Left forelimb (tissue), 1 donor: ENCODE data around the gene COQ8B.
"Not testable (repeated sequence)": the region's sequence is repeated elsewhere in the genome, so short reads cannot be mapped to it uniquely, and the experiment has no call there.

Experiments used
- DNase-seq: peaks from one replicate; pipeline ENCODE4 v3.0.0-alpha.2; 2018; ENCODE audit warnings: low spot score

COQ8B gene

DNA sequence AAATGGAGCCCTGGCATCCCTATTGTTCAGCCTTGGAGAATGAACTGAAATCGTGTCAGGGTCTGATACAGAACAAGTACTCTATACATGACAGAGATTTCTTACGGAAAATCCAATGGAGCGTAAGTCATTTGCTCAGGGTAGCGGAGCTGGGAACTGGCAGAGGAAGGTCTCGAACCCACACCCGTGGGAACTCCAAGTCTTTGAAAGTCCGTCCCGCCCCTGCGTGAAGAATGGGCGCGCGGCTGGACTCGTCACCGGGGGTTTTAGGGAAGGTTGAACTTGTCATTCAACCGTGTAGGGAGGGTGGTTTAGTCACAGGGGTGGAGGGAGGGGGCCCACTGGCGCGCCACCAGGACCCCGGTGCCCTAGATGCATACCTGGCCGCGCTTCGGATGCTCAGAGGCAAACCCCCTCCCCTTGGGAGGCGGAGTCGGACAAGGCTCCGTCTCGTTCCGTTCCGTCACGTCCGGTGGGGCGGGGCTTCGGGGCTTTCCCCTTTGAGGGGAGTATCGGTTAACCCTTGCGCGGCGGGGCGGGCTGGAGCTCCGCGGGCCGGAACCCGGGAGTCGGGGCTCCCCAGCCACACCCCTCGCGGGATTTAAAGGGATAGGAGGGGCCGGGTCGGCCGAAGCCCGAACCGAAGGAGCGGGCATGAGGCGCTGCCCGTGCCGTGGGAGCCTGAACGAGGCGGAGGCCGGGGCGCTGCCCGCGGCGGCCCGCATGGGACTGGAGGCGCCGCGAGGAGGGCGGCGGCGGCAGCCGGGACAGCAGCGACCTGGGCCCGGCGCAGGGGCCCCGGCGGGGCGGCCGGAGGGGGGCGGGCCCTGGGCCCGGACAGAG lies at the start of gene COQ8B, which contains the start of gene ITPKC:
Gene COQ8B, minus strand, starts transcription at position 405 of the 843 bp plus-strand sequence. CDS start 2,254 bp downstream, outside the sequence.
Gene ITPKC, plus strand, starts transcription at position 631 of the 843 bp plus-strand sequence. Its CDS starts 24 bp downstream, at position 655.
- peak; percentile 100 for DNase-seq

DNA sequence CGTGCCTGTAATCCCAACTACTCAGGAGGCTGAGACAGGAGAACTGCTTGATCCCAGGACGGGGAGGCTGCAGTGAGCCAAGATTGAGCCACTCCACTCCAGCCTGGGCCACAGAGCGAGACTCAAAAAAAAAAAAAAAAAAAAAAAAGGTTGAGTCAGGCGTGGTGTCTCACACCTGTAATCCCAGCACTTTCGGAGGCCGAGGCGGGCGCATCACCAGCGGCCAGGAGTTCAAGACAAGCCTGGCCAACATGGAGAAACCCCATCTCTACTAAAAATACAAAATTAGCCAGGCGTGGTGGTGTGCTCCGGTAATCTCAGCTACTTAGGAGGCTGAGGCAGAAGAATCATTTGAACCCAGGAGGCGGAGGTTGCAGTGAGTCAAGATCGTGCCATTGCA lies 49.7 kb upstream of the COQ8B start:
- DNase-seq: not testable (repeated sequence)

DNA sequence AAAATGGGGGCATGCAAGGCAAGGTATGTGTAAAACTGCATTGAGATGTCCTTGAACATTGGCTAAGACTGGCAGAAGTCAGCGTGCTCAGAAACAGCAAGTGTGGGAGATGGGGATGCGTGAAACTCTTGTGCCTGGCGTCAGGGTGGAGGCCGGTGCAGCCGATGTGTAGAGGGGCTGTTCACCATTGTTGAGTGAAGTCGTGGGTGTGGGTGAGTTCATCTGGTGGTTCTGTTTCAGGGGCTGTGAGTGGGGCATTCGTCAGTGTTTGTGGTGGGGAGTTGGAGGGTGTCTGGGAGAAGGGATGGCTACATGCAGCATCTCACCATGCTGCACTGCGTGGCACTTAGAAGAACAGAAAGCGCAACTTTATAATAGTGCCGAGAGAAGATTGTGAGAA lies 47.3 kb upstream of the COQ8B start:
- DNase-seq: no peak

DNA sequence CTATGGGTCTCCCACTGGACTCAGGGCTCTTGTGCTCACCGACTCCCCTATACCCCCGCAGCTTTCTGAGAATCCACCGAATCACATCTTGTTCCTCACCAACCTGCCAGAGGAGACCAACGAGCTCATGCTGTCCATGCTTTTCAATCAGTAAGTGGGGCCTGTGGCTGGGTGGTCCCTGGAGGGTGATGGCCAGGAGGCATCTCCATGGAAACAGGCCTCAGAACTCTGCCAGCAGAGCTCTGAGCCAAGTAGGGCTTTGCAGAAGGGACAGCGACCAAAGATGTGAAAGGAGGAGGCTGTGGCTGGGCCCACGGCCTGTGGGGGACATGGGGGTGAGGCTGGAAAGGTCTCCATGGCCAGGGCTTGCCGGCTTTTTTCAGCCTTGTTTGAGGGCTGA lies 46.8 kb upstream of the COQ8B start:
- DNase-seq: no peak

DNA sequence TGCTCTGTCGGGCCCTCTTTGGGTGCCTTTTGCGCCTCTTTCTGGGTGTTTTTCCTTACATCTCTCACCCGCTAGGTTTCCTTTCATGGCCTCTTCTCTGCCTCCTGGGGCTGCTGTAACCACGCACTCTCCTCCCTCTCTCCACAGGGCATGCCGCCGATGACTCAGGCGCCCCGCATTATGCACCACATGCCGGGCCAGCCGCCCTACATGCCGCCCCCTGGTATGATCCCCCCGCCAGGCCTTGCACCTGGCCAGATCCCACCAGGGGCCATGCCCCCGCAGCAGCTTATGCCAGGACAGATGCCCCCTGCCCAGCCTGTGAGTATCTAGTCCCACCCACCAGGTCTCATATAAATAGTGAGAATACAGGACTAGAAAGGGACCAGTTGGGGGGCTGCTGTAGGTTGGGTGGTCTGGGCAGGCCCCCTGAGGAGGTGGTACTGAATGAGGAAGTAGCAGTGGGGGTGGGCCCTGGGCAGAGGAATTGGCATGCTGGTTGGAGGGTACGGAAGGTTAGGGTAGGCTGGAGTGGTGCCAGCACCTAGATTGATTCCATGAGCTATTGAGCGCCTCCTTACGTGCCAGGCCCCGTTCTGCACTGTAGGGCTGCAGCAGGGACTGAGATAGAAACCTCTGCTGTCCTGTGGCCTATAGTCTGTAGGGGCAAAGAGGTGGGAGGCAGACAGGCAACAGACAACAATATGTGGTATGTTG lies 46.2 kb upstream of the COQ8B start:
- DNase-seq: no peak

DNA sequence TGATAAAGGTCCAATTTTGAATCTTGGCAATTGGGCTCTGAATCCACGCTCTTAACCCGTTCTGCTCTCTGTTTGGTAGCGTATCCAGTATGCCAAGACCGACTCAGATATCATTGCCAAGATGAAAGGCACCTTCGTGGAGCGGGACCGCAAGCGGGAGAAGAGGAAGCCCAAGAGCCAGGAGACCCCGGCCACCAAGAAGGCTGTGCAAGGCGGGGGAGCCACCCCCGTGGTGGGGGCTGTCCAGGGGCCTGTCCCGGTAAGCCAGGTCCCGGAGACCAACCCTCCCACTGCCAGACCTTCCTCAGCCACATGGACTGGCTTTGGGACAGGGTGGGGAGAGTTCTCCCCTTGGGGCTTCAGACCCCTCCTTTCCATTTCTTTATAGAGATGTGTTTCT lies 42.7 kb upstream of the COQ8B start:
- DNase-seq: no peak

DNA sequence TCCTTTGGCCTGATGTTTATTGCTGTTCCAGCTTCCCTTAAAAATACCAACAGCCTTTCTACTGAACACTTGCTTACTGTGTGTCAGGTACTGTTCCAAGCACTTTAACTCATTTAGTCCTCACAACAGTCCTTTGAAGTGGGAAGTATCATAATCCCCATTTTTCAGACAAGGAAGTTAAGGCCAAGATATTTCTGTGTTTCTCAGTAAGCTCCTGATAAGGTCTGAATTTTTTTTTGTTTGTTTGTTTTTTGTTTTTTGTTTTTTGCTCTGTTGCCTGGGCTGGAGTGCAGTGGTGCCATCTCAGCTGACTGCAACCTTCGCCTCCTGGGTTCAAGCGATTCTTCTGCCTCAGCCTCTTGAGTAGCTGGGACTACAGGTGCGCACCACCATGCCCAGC lies 41.8 kb upstream of the COQ8B start:
- no peak for DNase-seq

DNA sequence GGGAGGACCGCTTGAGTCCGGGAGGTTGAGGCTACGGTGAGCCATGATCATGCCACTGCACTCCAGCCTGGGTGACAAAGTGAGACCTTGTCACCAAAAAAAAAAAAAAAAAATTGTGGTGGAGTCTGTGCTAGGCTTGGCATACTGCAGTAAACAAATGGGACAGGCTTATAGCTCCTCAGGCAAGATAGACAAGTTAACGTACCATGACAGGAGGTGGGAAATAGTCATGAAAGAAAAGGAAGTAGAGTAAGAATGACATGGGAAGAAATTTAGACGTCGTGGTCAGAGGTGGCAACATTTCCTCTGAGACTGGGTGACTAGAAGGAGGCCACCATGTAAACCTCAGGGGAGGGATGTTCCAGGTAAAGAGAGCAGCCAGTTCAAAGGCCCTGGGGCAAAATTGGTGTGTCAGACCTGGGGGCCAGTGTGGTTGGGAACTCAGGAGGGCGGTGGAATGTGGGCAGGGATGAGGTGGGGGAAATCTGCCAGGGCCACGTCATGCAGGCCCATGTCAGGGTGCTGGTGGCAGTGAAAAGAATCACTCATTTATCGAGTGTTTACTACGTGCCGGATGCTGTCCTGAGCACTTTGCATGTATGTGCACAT lies 39.9 kb upstream of the COQ8B start:
- DNase-seq: no peak

DNA sequence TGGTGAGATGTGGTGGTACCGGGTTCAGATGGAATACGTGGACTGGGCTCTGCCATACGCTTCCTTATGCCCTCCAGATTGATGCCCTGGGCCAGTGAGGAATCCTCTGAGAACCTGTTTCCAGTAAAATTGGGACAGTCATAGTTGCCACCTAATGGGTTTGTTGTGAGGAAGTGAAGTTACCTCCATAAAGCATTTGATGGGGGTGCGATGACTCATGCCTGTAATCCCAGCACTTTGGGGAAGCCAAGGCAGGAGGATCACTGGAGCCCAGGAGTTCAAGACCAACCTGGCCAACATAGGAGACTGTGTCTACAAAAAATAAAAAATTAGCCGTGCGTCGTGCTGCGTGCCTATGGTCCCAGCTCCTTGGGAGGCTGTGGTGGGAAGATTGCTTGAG lies 39.1 kb upstream of the COQ8B start:
- DNase-seq: no peak

DNA sequence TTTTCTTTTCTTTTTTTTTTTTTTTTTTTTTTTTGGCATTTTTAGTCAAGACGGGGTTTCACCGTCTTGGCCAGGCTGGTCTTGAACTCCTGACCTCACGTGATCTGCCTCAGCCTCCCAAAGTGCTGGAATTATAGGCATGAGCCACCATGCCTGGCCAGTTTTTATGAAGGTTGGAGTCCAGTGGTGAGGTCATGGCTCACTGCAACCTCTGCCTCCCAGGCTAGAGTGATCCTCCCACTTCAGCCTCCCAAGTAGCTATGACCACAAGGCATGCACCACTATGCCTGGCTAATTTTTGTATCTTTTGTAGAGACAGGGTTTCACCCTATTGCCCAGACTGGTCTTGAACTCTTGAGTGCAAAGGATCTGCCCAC lies 38.5 kb upstream of the COQ8B start:
- no peak for DNase-seq

DNA sequence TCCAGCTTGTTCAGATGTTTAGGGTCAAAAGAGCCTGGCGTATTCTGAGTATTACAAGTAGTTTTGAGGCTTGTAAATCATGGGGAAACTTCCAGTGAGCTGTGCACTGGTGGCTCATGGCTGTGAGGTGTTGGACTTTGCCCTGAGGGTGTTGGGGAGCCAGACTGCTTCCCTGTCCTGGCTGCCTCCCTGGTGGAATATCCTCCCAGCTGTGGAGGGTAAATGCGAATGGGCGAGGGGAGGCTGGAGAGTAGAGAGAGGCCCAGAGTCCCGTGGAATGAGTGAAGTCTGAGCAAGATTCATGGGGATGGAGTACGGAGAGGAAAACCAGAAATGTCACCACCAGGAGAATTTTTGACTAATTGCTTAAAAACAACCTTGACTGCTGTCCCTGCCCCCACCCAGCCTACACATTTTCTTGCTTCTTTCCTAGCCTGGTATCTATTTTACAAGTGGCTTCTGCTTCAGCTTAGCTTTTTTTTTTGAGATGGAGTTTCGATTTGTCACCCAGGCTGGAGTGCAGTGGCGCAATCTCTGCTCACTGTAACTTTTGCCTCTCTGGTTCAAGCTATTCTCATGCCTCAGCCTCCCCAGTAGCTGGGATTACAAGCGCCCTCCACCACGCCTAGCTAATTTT lies 38.0 kb upstream of the COQ8B start:
- DNase-seq: no peak

DNA sequence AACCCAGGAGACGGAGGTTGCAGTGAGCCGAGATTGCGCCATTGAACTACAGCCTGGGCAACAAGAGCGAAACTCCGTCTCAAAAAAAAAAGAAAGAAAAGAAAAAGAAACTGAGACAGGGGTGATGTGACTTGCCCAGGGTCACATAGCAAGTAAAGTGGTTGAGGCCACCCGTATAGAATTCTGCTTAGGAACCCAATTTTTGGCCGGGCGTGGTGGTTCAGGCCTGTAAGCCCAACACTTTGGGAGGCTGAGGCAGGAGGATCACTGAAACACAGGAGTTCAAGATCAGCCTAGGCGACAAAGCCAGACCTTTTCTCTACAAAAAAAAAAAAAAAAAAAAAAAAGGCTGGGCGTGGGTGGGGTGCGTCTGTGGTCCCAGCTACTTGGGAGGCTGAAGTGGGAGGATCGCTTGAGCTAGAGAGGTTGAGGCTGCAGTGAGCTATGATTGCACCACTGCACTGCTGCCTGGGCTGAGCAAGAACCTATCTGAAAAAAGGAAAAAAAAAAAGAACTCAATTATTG lies 35.6 kb upstream of the COQ8B start:
- no peak for DNase-seq

DNA sequence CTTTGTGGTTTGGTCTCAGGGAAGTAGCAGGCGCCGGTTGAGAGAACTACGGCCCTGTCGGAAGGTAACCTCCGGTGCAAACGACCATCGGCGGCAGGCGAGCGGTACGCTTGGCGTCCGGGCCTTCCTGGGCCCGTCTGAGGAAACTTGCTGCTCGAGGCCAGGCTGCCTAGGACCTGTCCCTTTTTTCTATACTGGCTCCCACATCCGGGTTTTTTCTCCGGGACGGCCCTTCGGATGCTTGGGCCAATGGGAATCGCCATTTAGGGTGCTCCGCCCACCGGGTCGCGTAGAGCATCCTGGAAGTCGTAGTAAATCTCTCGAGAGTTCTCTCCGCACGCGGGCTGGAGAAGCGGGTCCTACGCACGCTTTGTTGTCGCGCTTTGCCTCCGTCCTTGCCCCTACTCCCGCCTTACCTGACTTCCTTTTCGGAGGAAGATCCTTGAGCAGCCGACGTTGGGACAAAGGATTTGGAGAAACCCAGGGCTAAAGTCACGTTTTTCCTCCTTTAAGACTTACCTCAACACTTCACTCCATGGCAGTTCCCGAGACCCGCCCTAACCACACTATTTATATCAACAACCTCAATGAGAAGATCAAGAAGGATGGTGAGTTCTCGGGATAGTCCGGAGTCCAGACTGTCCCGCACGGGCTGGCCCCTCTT lies 34.3 kb upstream of the COQ8B start, which contains the start of gene SNRPA:
Gene SNRPA, plus strand, starts transcription at position 330 of the 664 bp plus-strand sequence. Its CDS starts 206 bp downstream, at position 536.
- no peak for DNase-seq

DNA sequence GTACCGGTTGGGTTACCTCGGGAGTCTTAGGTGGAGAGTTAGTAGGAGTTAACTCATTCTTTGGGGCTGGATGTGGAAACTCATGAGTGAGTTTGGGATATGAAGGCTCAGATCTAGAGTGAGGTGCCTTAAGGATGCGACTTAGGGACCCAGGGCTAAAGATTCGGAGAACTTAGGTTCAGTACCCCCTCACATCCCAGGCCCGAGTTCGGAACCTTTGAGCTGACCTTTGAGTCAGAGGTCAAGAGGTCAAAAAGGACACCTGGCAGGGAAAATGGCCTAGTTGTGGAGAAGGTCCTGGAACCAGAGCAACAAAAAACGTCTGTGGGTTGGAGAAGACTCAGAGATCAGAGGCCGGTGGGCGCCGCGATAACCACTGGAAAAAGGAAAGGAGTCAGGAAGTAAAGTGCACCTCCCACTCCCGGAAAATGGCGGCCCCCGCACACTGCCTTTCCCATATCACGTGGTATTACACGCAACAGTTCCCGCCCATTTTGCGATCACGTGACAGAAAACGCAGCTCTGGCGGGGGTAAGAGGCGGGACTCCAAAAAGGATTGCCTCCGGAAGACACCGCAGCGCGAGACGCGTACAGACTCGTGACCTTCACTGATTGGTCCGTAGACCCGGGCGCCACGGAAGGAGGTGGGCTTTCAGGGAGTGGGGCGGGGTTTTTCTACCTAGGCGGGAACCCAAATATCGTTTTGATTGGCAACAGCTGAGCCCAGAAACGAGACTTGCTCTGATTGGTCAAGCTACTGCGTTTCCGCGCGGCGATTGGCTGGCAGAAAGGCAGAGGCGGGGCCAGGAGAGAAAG lies 33.6 kb upstream of the COQ8B start, which contains the start of gene ACTMAP:
Gene ACTMAP, minus strand, starts transcription at position 420 of the 816 bp plus-strand sequence. CDS start 674 bp downstream, outside the sequence.
- DNase-seq: peak; percentile 100

DNA sequence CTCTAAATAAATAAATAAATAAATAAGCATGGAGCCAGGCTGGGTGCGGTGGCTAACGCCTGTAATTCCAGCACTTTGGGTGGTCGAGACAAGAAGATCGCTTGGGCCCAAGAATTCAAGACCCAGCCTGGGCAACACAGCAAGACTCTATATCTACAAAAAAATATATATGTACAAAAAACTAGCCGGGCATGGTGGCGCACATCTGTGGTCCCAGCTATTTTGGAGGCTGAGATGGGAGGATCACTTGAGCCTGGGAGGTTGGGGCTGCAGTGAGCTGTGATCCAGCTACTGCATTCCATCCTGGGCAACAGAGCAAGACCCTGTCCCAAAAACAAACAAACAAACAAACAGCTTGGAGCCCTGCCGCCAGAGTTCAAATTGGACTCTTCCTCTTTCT lies 30.9 kb upstream of the COQ8B start:
- DNase-seq: no peak

DNA sequence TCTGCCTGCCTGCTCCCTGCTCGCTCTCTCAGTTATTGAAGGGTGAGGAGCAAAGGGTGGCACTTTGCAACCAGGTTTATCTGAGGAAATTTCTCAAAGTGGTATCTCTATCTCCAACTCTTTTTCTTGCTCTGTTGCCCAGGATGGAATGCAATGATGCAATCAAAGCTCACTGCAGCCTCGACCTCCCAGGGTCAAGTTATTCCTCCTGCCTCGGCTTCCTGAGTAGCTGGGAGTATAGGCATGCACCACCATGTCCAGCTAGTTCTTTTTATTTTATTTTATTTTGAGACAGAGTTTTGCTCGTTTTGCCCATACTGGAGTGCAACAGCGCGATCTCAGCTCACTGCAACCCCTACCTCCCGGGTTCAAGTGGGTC lies 28.7 kb upstream of the COQ8B start:
- no peak for DNase-seq

DNA sequence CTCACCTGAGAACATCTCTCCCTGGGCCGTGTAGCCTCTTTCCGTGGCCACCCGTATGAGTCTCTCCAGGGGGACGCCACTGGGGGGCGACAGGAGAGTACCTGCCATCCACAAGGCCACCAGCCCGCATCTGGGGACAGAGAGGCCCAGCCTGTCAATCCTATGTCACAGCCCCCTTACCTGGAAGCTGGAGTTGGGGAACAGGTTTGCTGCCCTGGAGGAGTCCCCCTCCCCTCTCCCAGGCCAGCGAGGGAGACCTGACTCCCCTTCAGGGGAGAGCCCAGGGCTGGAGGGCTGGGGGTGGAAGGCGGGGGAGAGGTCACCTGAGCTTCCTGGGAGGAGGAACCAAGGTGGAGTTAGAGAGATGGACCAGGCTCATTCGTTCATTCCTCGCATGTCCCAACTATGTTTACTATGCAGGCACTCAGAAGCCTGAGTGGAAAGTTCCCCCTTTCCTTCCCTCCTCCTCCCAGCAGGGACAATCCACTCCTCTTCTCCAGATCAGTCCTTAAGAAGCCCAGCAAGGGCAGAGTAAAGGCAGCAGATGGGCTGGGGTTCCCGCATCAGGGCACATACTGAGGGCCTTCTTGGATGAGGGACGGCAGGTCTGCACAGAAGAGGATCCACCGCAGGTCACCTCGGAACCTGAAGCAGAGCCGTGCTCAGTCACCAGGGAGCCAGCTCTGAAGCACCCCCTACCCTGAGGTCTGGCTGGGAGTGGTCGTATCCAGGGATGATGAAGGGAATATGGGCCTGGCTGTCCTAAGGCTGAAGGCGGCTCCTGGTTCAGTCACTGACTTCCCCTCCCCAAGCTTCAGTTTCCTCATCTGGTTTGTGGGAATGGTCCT lies 28.1 kb upstream of the COQ8B start:
- DNase-seq: no peak

DNA sequence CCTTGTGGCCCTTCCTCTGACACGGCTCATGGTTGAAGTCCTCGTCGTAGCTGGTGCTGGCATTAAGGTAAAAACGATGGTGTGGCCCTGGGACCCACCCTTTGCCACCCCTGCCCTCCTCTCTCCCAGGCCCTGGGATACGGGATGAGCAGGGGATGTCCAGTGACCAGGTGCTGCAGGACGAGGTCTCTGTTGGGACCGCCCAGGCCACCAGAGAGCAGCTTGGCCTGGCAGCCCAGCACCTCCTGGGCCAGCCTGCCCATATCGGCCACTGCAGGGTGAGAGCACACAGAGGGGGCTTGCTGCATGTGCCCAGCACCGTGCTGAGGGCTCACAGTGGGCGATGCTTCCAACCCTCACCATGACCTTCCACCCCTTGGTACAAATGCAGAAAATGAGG lies 27.2 kb upstream of the COQ8B start:
- DNase-seq: no peak

DNA sequence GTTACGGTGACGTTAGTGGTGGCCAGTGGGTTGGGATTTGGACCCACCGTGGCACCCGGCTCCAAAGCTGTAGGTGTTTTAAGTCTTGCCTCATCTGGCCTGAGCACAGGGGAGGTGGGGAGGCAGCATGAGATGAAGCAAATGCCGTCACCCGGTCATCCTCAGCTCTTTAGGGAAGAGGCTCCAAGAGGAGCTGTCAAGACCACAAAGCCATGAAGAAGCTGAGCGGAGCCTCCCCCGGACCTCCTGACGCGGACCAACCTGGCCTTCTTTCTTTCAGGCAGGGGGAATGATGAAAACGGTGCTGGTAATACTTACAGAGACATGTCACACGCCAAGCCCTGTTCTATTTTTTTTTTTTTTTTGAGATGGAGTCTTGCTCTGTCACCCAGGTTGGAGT lies 26.2 kb upstream of the COQ8B start:
- DNase-seq: no peak

DNA sequence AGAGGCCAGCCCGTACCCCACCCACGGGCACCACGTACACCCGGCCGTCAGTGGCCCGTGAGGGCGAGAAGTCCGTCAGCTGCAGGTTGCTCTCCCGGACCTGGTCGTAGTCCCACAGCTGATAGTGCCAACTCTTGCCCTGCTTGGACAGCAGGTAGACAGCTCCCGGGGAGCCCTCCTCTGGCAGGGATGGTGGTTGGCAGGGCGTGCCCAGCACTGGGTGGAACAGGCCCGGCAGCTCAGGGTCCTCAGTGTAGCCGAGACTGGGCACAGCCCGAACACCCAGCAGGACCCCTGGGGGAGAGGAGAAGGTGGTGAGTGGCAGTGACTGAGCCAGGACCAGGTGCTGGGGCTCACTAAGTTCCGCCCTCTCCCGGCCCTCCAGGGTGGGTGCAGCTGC lies 25.8 kb upstream of the COQ8B start:
- DNase-seq: no peak
